Natural killer cell treated with Interleukin-12 subunit alpha and Interleukin-12 subunit beta and Interleukin-15 and Interleukin-18, amount 100 ng/mL, for 72 hours (primary cell): ENCODE data around the gene PRKAR1B. TPM values are rescaled to one million over a fixed set of nuclear protein-coding genes. Genes with fewer than 3 reads are reported as not detected.

Experiments
- ATAC-seq, 2 donors: fragments of 150-1000 bp; cut with Tn5 transposase in 1 of 2; sonication (Bioruptor Pico), chemical (Tn5 transposase) in 1 of 2; 2 replicates each; pipeline ENCODE4 v1.10.0; 2021
- DNase-seq: peaks from one replicate; pipeline ENCODE4 v3.0.0; 2022; ENCODE audit warnings: low spot score
- H3K27ac Mint-ChIP-seq, 2 donors: 1 replicate in 1 of 2; 2 replicates in 1 of 2; pipeline ENCODE4 v1.8.0; 2022; ENCODE audit warnings: mixed read lengths in 2 of 2, mild to moderate bottlenecking in 1 of 2, moderate library complexity in 1 of 2
- H3K27me3 Mint-ChIP-seq, 2 donors: 1 replicate in 1 of 2; 2 replicates in 1 of 2; pipeline ENCODE4 v1.8.0; 2022; ENCODE audit warnings: mixed read lengths in 2 of 2
- H3K36me3 Mint-ChIP-seq: one replicate; pipeline ENCODE4 v1.8.0; 2022; ENCODE audit warnings: mixed read lengths
- H3K4me1 Mint-ChIP-seq, 2 donors: 1 replicate in 1 of 2; 2 replicates in 1 of 2; pipeline ENCODE4 v1.8.0; 2022; ENCODE audit warnings: low read depth in 2 of 2, mixed read lengths in 2 of 2, mild to moderate bottlenecking in 1 of 2
- H3K4me3 Mint-ChIP-seq: one replicate; pipeline ENCODE4 v1.8.0; 2022; ENCODE audit warnings: mixed read lengths
- H3K9me3 Mint-ChIP-seq: 2 replicates; pipeline ENCODE4 v1.8.0; 2022; ENCODE audit warnings: mixed read lengths
- total RNA-seq, 2 donors: library from RNA; stranded (reverse); gene quantifications; one replicate each; pipeline ENCODE4 v1.2.3, GENCODE V29; 2022

PRKAR1B gene
- total RNA-seq, 2 donors from 2014 or later: 9.8 to 31.9 TPM

GRCh38 chr7:693280-693679 is 33.8 kb downstream of the PRKAR1B start:
- Mint-ChIP-seq H3K36me3 (peaks cover 5% of the 10 kb centered on the region), H3K27ac (no peak overlapping the region), H3K4me1 (no peaks in the 10 kb centered on the region), H3K27me3 (no peaks in the 10 kb centered on the region), H3K4me3 (no peak overlapping the region), H3K9me3 (no peaks in the 10 kb centered on the region)
- ATAC-seq: no peak
- DNase-seq: no peak

GRCh38 chr7:691361-692045 is 35.6 kb downstream of the PRKAR1B start:
- H3K36me3 Mint-ChIP-seq: peaks cover 18% of the 10 kb centered on the region
- no peak for ATAC-seq
- H3K27me3 Mint-ChIP-seq: no peaks in the 10 kb centered on the region
- no peaks in the 10 kb centered on the region for H3K4me1 Mint-ChIP-seq
- peaks cover 9% of the 10 kb centered on the region for H3K9me3 Mint-ChIP-seq
- H3K4me3 Mint-ChIP-seq: no peak overlapping the region
- DNase-seq: no peak
- H3K27ac Mint-ChIP-seq: no peak overlapping the region

GRCh38 chr7:690478-691360 is 36.4 kb downstream of the PRKAR1B start:
- Mint-ChIP-seq H3K9me3 (peaks cover 10% of the 10 kb centered on the region), H3K4me3 (no peak overlapping the region), H3K27ac (no peak overlapping the region), H3K4me1 (no peaks in the 10 kb centered on the region), H3K27me3 (no peaks in the 10 kb centered on the region), H3K36me3 (peaks cover 23% of the 10 kb centered on the region)
- ATAC-seq (no peak), DNase-seq (no peak)

GRCh38 chr7:685540-685939 is 41.5 kb downstream of the PRKAR1B start:
- no peak overlapping the region for H3K4me3 Mint-ChIP-seq
- no peak for DNase-seq
- no peak for ATAC-seq
- no peaks in the 10 kb centered on the region for H3K4me1 Mint-ChIP-seq
- H3K27ac Mint-ChIP-seq: no peak overlapping the region
- H3K9me3 Mint-ChIP-seq: peaks cover 14% of the 10 kb centered on the region
- no peaks in the 10 kb centered on the region for H3K27me3 Mint-ChIP-seq
- H3K36me3 Mint-ChIP-seq: peaks cover 30% of the 10 kb centered on the region

- DNase-seq: no peak
- Mint-ChIP-seq H3K4me1 (no peaks in the 10 kb centered on the region), H3K27ac (no peak overlapping the region), H3K9me3 (peaks cover 14% of the 10 kb centered on the region), H3K4me3 (no peak overlapping the region), H3K36me3 (peaks cover 30% of the 10 kb centered on the region), H3K27me3 (no peaks in the 10 kb centered on the region)
- no peak for ATAC-seq
Observed at GRCh38 chr7:684416-684815, 42.7 kb downstream of the PRKAR1B start.

GRCh38 chr7:683526-684205 is 43.4 kb downstream of the PRKAR1B start:
- Mint-ChIP-seq H3K9me3 (peaks cover 14% of the 10 kb centered on the region), H3K36me3 (peaks cover 29% of the 10 kb centered on the region), H3K27me3 (no peaks in the 10 kb centered on the region), H3K27ac (no peak overlapping the region), H3K4me1 (no peaks in the 10 kb centered on the region), H3K4me3 (no peak overlapping the region)
- no peak for DNase-seq
- ATAC-seq: no peak

- Mint-ChIP-seq H3K36me3 (peaks cover 25% of the 10 kb centered on the region), H3K4me1 (no peaks in the 10 kb centered on the region), H3K27ac (no peak overlapping the region), H3K4me3 (no peak overlapping the region), H3K9me3 (peaks cover 14% of the 10 kb centered on the region), H3K27me3 (no peaks in the 10 kb centered on the region)
- ATAC-seq (no peak), DNase-seq (no peak)
Observed at GRCh38 chr7:682810-683209, 44.3 kb downstream of the PRKAR1B start.

GRCh38 chr7:681551-682307 is 45.4 kb downstream of the PRKAR1B start:
- Mint-ChIP-seq H3K4me1 (no peaks in the 10 kb centered on the region), H3K27ac (no peak overlapping the region), H3K27me3 (no peaks in the 10 kb centered on the region), H3K4me3 (no peak overlapping the region), H3K36me3 (peaks cover 14% of the 10 kb centered on the region), H3K9me3 (peaks cover 7% of the 10 kb centered on the region)
- DNase-seq (no peak), ATAC-seq (no peak)

GRCh38 chr7:680411-681127 is 46.5 kb downstream of the PRKAR1B start:
- DNase-seq: no peak
- Mint-ChIP-seq H3K27ac (no peak overlapping the region), H3K4me1 (no peaks in the 10 kb centered on the region), H3K9me3 (peaks cover 4% of the 10 kb centered on the region), H3K4me3 (no peak overlapping the region), H3K27me3 (no peaks in the 10 kb centered on the region), H3K36me3 (peaks cover 7% of the 10 kb centered on the region)
- no peak for ATAC-seq

- DNase-seq (no peak), ATAC-seq (no peak)
- peaks cover 4% of the 10 kb centered on the region for H3K9me3 Mint-ChIP-seq
- H3K36me3 Mint-ChIP-seq: no peaks in the 10 kb centered on the region
- H3K4me1 Mint-ChIP-seq: no peaks in the 10 kb centered on the region
- no peak overlapping the region for H3K27ac Mint-ChIP-seq
- H3K4me3 Mint-ChIP-seq: no peak overlapping the region
- H3K27me3 Mint-ChIP-seq: no peaks in the 10 kb centered on the region
Observed at GRCh38 chr7:676972-677385, 50.1 kb downstream of the PRKAR1B start.

GRCh38 chr7:676246-676971 is 50.7 kb downstream of the PRKAR1B start:
- Mint-ChIP-seq H3K4me3 (no peak overlapping the region), H3K4me1 (no peaks in the 10 kb centered on the region), H3K9me3 (peaks cover 4% of the 10 kb centered on the region), H3K27ac (no peak overlapping the region), H3K36me3 (no peaks in the 10 kb centered on the region), H3K27me3 (no peaks in the 10 kb centered on the region)
- DNase-seq (no peak), ATAC-seq (no peak)

- no peaks in the 10 kb centered on the region for H3K27me3 Mint-ChIP-seq
- DNase-seq (no peak), ATAC-seq (no peak)
- peaks cover 4% of the 10 kb centered on the region for H3K9me3 Mint-ChIP-seq
- no peaks in the 10 kb centered on the region for H3K4me1 Mint-ChIP-seq
- H3K36me3 Mint-ChIP-seq: no peaks in the 10 kb centered on the region
- no peak overlapping the region for H3K4me3 Mint-ChIP-seq
- no peak overlapping the region for H3K27ac Mint-ChIP-seq
Observed at GRCh38 chr7:674454-675410, 52.3 kb downstream of the PRKAR1B start.
